Measurements from ENCODE around the gene DSC1. TPM values are rescaled to one million over a fixed set of nuclear protein-coding genes. Genes with fewer than 3 reads are reported as not detected.

The DSC1 gene
- total RNA-seq, 1 donor from 2014 or later, result not detected

DNA sequence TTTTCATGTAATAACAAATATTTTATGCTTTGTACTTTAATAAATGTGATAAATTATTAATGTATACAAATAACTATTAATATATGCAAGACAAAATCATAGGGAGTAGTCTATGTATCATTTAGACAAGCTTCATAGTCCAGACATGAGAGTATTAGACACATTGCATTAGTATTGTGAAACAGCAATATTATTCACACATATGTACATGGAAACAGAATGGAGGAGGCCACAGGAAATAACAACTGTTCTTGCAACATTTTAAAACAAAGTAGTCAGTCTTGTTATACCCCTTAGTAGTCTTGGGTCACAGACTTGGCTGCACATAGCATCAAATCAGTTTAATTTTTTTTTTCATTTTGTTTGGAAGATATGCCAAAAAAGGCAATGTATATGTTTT, 15.8 kb downstream of the DSC1 start:
- no peaks in the 10 kb centered on the region for H3K9me3 Mint-ChIP-seq (ENCODE audit: unreplicated experiment)
- no peak for DNase-seq
- no peak overlapping the region for H3K27ac Mint-ChIP-seq (ENCODE audit: unreplicated experiment)
- H3K4me1 Mint-ChIP-seq (ENCODE audit: low read depth, unreplicated experiment), result no peaks in the 10 kb centered on the region
- no peaks in the 10 kb centered on the region for H3K27me3 Mint-ChIP-seq (ENCODE audit: unreplicated experiment)
- H3K36me3 Mint-ChIP-seq (ENCODE audit: unreplicated experiment), result no peaks in the 10 kb centered on the region
- TF ChIP-seq, protein P1, sequence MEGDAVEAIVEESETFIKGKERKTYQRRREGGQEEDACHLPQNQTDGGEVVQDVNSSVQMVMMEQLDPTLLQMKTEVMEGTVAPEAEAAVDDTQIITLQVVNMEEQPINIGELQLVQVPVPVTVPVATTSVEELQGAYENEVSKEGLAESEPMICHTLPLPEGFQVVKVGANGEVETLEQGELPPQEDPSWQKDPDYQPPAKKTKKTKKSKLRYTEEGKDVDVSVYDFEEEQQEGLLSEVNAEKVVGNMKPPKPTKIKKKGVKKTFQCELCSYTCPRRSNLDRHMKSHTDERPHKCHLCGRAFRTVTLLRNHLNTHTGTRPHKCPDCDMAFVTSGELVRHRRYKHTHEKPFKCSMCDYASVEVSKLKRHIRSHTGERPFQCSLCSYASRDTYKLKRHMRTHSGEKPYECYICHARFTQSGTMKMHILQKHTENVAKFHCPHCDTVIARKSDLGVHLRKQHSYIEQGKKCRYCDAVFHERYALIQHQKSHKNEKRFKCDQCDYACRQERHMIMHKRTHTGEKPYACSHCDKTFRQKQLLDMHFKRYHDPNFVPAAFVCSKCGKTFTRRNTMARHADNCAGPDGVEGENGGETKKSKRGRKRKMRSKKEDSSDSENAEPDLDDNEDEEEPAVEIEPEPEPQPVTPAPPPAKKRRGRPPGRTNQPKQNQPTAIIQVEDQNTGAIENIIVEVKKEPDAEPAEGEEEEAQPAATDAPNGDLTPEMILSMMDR (IDR thresholded peaks at IDR 0.05; ENCODE audit: partially characterized antibody, unreplicated experiment), result no peak
- no peak overlapping the region for H3K4me3 Mint-ChIP-seq (ENCODE audit: unreplicated experiment)

DNA sequence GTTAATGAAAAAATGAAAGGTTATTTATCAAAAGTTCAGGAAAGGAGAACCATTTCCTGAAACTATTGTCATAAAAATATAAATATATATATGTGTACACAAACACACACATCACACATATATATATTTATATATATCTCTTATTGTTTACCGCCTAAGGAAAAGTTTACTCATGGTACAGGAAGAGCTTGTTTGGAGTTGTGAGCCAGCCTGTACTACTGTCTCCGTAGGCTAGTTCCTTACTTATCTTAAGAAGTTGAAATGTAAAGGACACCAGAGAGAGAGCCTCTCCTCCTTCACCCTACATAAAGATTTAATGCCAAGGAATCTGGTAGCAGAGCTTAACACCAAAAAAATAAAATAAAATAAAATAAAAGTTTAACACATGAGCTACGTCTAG, 19.6 kb downstream of the DSC1 start:
- Mint-ChIP-seq H3K9me3 (ENCODE audit: unreplicated experiment) (no peaks in the 10 kb centered on the region), H3K36me3 (ENCODE audit: unreplicated experiment) (no peaks in the 10 kb centered on the region), H3K27ac (ENCODE audit: unreplicated experiment) (no peak overlapping the region), H3K4me1 (ENCODE audit: low read depth, unreplicated experiment) (no peaks in the 10 kb centered on the region), H3K4me3 (ENCODE audit: unreplicated experiment) (no peak overlapping the region), H3K27me3 (ENCODE audit: unreplicated experiment) (no peaks in the 10 kb centered on the region)
- DNase-seq, result no peak
- TF ChIP-seq, protein P1 (IDR thresholded peaks at IDR 0.05; ENCODE audit: partially characterized antibody, unreplicated experiment), result no peak

DNA sequence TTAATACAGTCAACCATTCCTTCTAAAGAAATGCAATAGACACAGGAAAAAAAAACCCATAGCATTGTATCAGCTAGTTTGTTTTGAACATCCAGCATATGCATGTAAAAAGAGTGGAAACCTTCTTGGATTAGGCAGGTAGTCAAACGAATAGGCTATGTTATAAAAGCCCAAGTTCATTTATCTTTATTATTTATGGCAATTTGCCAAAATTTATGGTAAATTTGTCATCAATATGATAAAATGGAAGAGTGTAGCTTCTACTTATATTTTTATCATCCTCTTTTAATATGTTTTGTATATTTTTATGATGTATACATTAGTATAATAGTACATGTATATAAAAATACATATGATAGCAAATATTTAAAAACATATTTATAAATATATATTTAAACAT, 23.9 kb downstream of the DSC1 start:
- DNase-seq, result no peak
- Mint-ChIP-seq H3K27me3 (ENCODE audit: unreplicated experiment) (no peaks in the 10 kb centered on the region), H3K4me1 (ENCODE audit: low read depth, unreplicated experiment) (no peaks in the 10 kb centered on the region), H3K9me3 (ENCODE audit: unreplicated experiment) (no peaks in the 10 kb centered on the region), H3K4me3 (ENCODE audit: unreplicated experiment) (no peak overlapping the region), H3K36me3 (ENCODE audit: unreplicated experiment) (no peaks in the 10 kb centered on the region), H3K27ac (ENCODE audit: unreplicated experiment) (no peak overlapping the region)
- TF ChIP-seq, protein P1 (IDR thresholded peaks at IDR 0.05; ENCODE audit: partially characterized antibody, unreplicated experiment), result no peak

DNA sequence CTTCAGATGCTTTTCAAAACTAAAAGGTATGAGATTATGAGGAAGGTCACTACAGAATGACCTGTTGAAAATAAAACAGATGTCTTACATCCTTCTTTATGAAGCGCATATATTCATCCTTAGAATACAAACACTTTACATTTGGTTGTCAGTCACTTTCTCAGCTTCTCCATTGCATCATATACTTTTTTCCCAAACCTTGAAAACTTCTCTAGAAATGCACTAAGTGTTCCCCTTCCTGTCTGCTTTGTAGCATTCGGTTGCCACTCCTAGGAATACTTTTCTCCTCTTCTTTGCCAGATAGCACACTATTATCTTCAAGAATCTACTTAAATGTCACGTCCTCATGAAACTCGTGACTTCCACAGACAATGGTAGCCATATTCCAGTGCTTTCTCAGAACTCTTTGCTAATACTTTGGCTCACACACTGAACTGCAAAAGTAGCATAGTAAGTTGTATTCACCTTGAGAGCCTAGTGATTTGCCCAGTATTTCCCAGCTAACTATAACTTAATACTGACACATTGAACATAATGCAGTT, 27.6 kb downstream of the DSC1 start:
- TF ChIP-seq, protein P1 (IDR thresholded peaks at IDR 0.05; ENCODE audit: partially characterized antibody, unreplicated experiment), result no peak
- Mint-ChIP-seq H3K27me3 (ENCODE audit: unreplicated experiment) (no peaks in the 10 kb centered on the region), H3K36me3 (ENCODE audit: unreplicated experiment) (no peaks in the 10 kb centered on the region), H3K27ac (ENCODE audit: unreplicated experiment) (no peak overlapping the region), H3K9me3 (ENCODE audit: unreplicated experiment) (no peaks in the 10 kb centered on the region), H3K4me1 (ENCODE audit: low read depth, unreplicated experiment) (no peaks in the 10 kb centered on the region), H3K4me3 (ENCODE audit: unreplicated experiment) (no peak overlapping the region)
- no peak for DNase-seq

DNA sequence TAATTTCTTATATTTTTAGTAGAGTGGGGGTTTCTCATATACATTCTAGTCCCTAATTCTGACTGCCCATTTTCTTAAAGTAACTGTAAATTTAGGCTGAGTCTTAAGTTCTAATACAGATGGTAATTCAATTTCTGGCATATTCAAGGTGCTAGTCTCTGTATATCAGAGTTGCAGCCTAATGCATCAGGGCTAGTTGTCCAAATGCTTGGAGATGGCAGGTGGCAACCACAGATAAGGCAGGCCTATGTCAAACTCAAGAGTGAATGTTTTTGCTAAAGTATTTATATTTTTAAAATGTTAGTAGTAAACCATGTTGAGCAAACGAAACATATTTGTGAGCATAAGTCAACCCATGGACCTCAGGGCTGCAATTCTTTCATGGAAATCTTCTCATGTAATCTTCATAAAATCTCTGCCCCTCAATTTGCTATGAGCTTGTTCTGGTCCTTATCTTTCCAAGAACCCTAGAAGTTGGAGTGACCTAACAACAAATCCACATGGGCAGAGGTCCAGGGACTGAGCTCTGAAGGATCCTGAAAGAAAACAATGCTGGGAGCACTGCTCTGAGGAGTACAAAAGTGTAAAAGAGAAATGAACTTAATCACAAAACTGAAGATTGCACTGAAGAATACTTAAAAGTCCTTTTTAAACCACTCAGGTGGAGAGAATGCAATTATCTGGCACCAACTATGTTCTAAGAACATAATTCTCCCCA, 33.1 kb downstream of the DSC1 start:
- H3K9me3 Mint-ChIP-seq (ENCODE audit: unreplicated experiment), result no peaks in the 10 kb centered on the region
- H3K27ac Mint-ChIP-seq (ENCODE audit: unreplicated experiment), result no peak overlapping the region
- no peaks in the 10 kb centered on the region for H3K36me3 Mint-ChIP-seq (ENCODE audit: unreplicated experiment)
- no peaks in the 10 kb centered on the region for H3K4me1 Mint-ChIP-seq (ENCODE audit: low read depth, unreplicated experiment)
- TF ChIP-seq, protein P1 (IDR thresholded peaks at IDR 0.05; ENCODE audit: partially characterized antibody, unreplicated experiment), result no peak
- no peak overlapping the region for H3K4me3 Mint-ChIP-seq (ENCODE audit: unreplicated experiment)
- no peaks in the 10 kb centered on the region for H3K27me3 Mint-ChIP-seq (ENCODE audit: unreplicated experiment)
- DNase-seq, result no peak
